HCT116 (cell line): ENCODE measurements around the gene ITSN1. TPM values are rescaled to one million over a fixed set of nuclear protein-coding genes. Genes with fewer than 3 reads are reported as not detected.

ENCODE experiments used
- ATAC-seq: fragments of 200-7000 bp; cut with Tn5 transposase; 2 replicates; pipeline ENCODE4 v1.9.1; 2020; ENCODE audit warnings: mild to moderate bottlenecking, moderate library complexity
- BruUV-seq: library from RNA; stranded (reverse); fragments of 400-500 nt; replicated peaks from 2 replicates; lab custom pipeline; 2021; lab: Mats Ljungman, UMichigan
- CTCF ChIA-PET: fragments of 300-600 bp; sonication (Branson Sonifier 250); formaldehyde crosslinking; loops from one replicate; lab custom pipeline; 2021; ENCODE audit warnings: antibody characterized with exemption; lab: Charles Lee
- POLR2A ChIA-PET: fragments of 300-600, 350-600 bp; sonication (Branson Sonifier 250); formaldehyde crosslinking; loops from one replicate; lab custom pipeline; 2021; ENCODE audit warnings: antibody characterized with exemption; lab: Charles Lee
- RAD21 ChIA-PET, 2 experiments: fragments of 300-600 bp; sonication (Branson Sonifier 250); formaldehyde crosslinking; loops; one replicate each; lab custom pipeline; 2023; ENCODE audit warnings: low total read pairs in 2 of 2; ENCODE audit not compliant: uncharacterized antibody in 2 of 2, unreplicated experiment in 2 of 2, low non-redundant PET in 1 of 2; lab: Charles Lee
- DNase-seq: peaks from one replicate; pipeline ENCODE4 v3.0.0-alpha.2; 2010; ENCODE audit warnings: low read depth, low spot score
- H2AFZ ChIP-seq: fragments of 200-600 bp; shearing (Covaris generic), sonication (generic); 2 replicates; pipeline ENCODE4 v1.6.1; 2017; ENCODE audit warnings: low read depth, mixed run types, mixed read lengths, antibody characterized with exemption, low read length; ENCODE audit not compliant: poor library complexity, severe bottlenecking
- H3K27ac ChIP-seq: 2 replicates; pipeline ENCODE4 v1.5.1; 2012; ENCODE audit warnings: low read depth, low read length
- H3K27me3 ChIP-seq: fragments of 200-600 bp; sonication (generic); 2 replicates; pipeline ENCODE4 v1.6.1; 2016; ENCODE audit warnings: mixed run types, low read length, mixed read lengths; ENCODE audit not compliant: insufficient read depth
- H3K36me3 ChIP-seq, 2 experiments: fragments of 200-500 bp in 1 of 2; fragments of 200-600 bp in 1 of 2; sonication (Bioruptor generic) in 1 of 2; sonication (generic) in 1 of 2; 2 replicates each; pipeline versions ENCODE4 v1.5.1 to v1.6.1; 2014 to 2016; ENCODE audit warnings: low read length in 2 of 2, inconsistent platforms in 1 of 2, mixed read lengths in 1 of 2, mixed run types in 1 of 2; ENCODE audit not compliant: insufficient read depth in 2 of 2, control insufficient read depth in 1 of 2
- H3K4me1 ChIP-seq, 2 experiments: fragments of 200-600 bp in 1 of 2; sonication (generic) in 1 of 2; 2 replicates each; pipeline versions ENCODE4 v1.5.1 to v1.6.1; 2012 to 2017; ENCODE audit warnings: low read length in 2 of 2, inconsistent platforms in 1 of 2, mild to moderate bottlenecking in 1 of 2, mixed read lengths in 1 of 2, mixed run types in 1 of 2, moderate library complexity in 1 of 2; ENCODE audit not compliant: insufficient read depth in 2 of 2, control insufficient read depth in 1 of 2
- H3K4me2 ChIP-seq: fragments of 200-600 bp; sonication (generic); 2 replicates; pipeline ENCODE4 v1.6.1; 2017; ENCODE audit warnings: mixed run types, low read length, mixed read lengths
- H3K4me3 ChIP-seq, 2 experiments: fragments of 200-600 bp in 1 of 2; sonication (generic) in 1 of 2; replicated peaks in 1 of 2; 2 replicates each; pipeline ENCODE4 v1.5.1; 2011 to 2016; ENCODE audit warnings: low read length in 2 of 2, control low read depth in 1 of 2, low read depth in 1 of 2, mild to moderate bottlenecking in 1 of 2, mixed read lengths in 1 of 2, mixed run types in 1 of 2
- H3K79me2 ChIP-seq: fragments of 200-600 bp; sonication (generic); 2 replicates; pipeline ENCODE4 v1.6.1; 2017; ENCODE audit warnings: mild to moderate bottlenecking, mixed run types, low read length, moderate library complexity, mixed read lengths; ENCODE audit not compliant: insufficient read depth
- H3K9ac ChIP-seq: fragments of 200-600 bp; sonication (generic); 2 replicates; pipeline ENCODE4 v1.6.1; 2016; ENCODE audit warnings: low read length, mixed read lengths
- H3K9me2 ChIP-seq: fragments of 200-600 bp; sonication (generic), shearing (Covaris generic); 2 replicates; pipeline ENCODE4 v1.6.1; 2017; ENCODE audit warnings: mixed run types, mild to moderate bottlenecking, moderate library complexity; ENCODE audit not compliant: insufficient read depth
- H3K9me3 ChIP-seq, 2 experiments: fragments of 200-500 bp in 1 of 2; fragments of 200-600 bp in 1 of 2; sonication (Bioruptor generic) in 1 of 2; sonication (generic) in 1 of 2; 2 replicates each; pipeline ENCODE4 v1.6.1; 2014 to 2017; ENCODE audit warnings: low read length in 2 of 2, mixed read lengths in 2 of 2, inconsistent platforms in 1 of 2, low read depth in 1 of 2, mild to moderate bottlenecking in 1 of 2, mixed run types in 1 of 2, moderate library complexity in 1 of 2; ENCODE audit not compliant: control insufficient read depth in 1 of 2, insufficient read depth in 1 of 2
- H4K20me1 ChIP-seq: fragments of 200-600 bp; sonication (generic), shearing (Covaris generic); 2 replicates; pipeline ENCODE4 v1.6.1; 2017; ENCODE audit warnings: mixed run types, mild to moderate bottlenecking, moderate library complexity; ENCODE audit not compliant: insufficient read depth
- ATF3 ChIP-seq: IDR thresholded peaks from 2 replicates; pipeline ENCODE4 v1.6.1; 2012
- CEBPB ChIP-seq: IDR thresholded peaks from 2 replicates; pipeline ENCODE4 v1.6.1; 2012; ENCODE audit warnings: low read depth
- CTCF ChIP-seq, 3 experiments: fragments of 200-600 bp in 1 of 3; sonication (generic) in 1 of 3; IDR thresholded peaks in 2 of 3; conservative IDR thresholded peaks in 1 of 3; 2 replicates each; pipeline ENCODE4 v1.5.1; 2012 to 2017; ENCODE audit warnings: low read depth in 2 of 3, low read length in 2 of 3, antibody characterized with exemption in 1 of 3, borderline replicate concordance in 1 of 3, control low read depth in 1 of 3, mild to moderate bottlenecking in 1 of 3, mixed read lengths in 1 of 3, mixed run types in 1 of 3, moderate library complexity in 1 of 3; ENCODE audit not compliant: insufficient read depth in 1 of 3
- EGR1 ChIP-seq: IDR thresholded peaks from 2 replicates; pipeline ENCODE4 v1.6.1; 2012; ENCODE audit warnings: low read depth
- ELF1 ChIP-seq: IDR thresholded peaks from 2 replicates; pipeline ENCODE4 v1.6.1; 2012; ENCODE audit warnings: low read depth, borderline replicate concordance
- EZH2 ChIP-seq: fragments of 200-600 bp; sonication (generic); IDR thresholded peaks from 2 replicates; pipeline ENCODE4 v1.6.1; 2017; ENCODE audit warnings: antibody characterized with exemption, mixed run types
- EZH2phosphoT487 ChIP-seq: fragments of 200-600 bp; IDR thresholded peaks from 2 replicates; pipeline ENCODE4 v1.6.1; 2018; ENCODE audit warnings: antibody characterized with exemption, borderline replicate concordance
- FOSL1 ChIP-seq: IDR thresholded peaks from 2 replicates; pipeline ENCODE4 v1.6.1; 2012; ENCODE audit warnings: low read depth
- JUND ChIP-seq: IDR thresholded peaks from 2 replicates; pipeline ENCODE4 v1.6.1; 2012
- MAX ChIP-seq: IDR thresholded peaks from 2 replicates; pipeline ENCODE4 v1.6.1; 2012
- POLR2A ChIP-seq: IDR thresholded peaks from 2 replicates; pipeline ENCODE4 v1.7.0; 2011; ENCODE audit warnings: borderline replicate concordance; ENCODE audit not compliant: insufficient read depth, insufficient read length; ENCODE audit errors: extremely low read depth
- POLR2AphosphoS5 ChIP-seq: IDR thresholded peaks from 2 replicates; pipeline ENCODE4 v1.6.1; 2011; ENCODE audit warnings: mild to moderate bottlenecking, low read depth, low read length, moderate library complexity
- RAD21 ChIP-seq: IDR thresholded peaks from 2 replicates; pipeline ENCODE4 v1.6.1; 2012; ENCODE audit warnings: low read depth, mild to moderate bottlenecking
- SIN3A ChIP-seq: IDR thresholded peaks from 2 replicates; pipeline ENCODE4 v1.6.1; 2012; ENCODE audit warnings: low read depth
- SP1 ChIP-seq: IDR thresholded peaks from 2 replicates; pipeline ENCODE4 v1.6.1; 2012; ENCODE audit warnings: low read depth
- SRF ChIP-seq: IDR thresholded peaks from 2 replicates; pipeline ENCODE4 v1.6.1; 2012; ENCODE audit warnings: low read depth
- TCF7L2 ChIP-seq: IDR thresholded peaks from 2 replicates; pipeline ENCODE4 v1.7.0; 2011; ENCODE audit warnings: borderline replicate concordance, inconsistent platforms; ENCODE audit not compliant: insufficient read depth, insufficient read length; ENCODE audit errors: extremely low read depth
- YY1 ChIP-seq: IDR thresholded peaks from 2 replicates; pipeline ENCODE4 v1.6.1; 2011; ENCODE audit warnings: low read length, low read depth, moderate library complexity, mild to moderate bottlenecking; ENCODE audit not compliant: insufficient replicate concordance; ENCODE audit errors: extremely low read depth
- ZBTB33 ChIP-seq: IDR thresholded peaks from 2 replicates; pipeline ENCODE4 v1.6.1; 2011; ENCODE audit warnings: mild to moderate bottlenecking, low read length, moderate library complexity; ENCODE audit not compliant: insufficient replicate concordance; ENCODE audit errors: extremely low read depth
- ZFX ChIP-seq: fragments of 450-650 bp; IDR thresholded peaks from 2 replicates; pipeline ENCODE4 v1.6.1; 2017
- ZNF274 ChIP-seq: fragments of 200-500 bp; sonication (Bioruptor generic); IDR thresholded peaks from 2 replicates; pipeline ENCODE4 v1.6.1; 2014; ENCODE audit warnings: mild to moderate bottlenecking, low read depth, low read length, inconsistent platforms
- intact Hi-C: fragments of 100-400 bp; cut with micrococcal nuclease; formaldehyde crosslinking; loops from 2 replicates; pipeline ENCODE4 v1.10.0; 2022
- total RNA-seq: library from RNA; stranded (reverse); gene quantifications from one replicate; pipeline ENCODE4 v1.2.1, GENCODE V29; 2021; ENCODE audit not compliant: unreplicated experiment

The ITSN1 gene
- total RNA-seq, 1 experiment from 2014 or later: 25.8 TPM

- Histone ChIP-seq H3K4me1 (peaks cover 51 to 69% of the 10 kb centered on the region in 2 experiments), H3K27ac (peak overlapping the region; percentile 62), H3K27me3 (no peaks in the 10 kb centered on the region), H3K4me3 (peak overlapping the region in 1 of 2 experiments; percentile 30; a peak in 2 of 4 replicates), H3K9me3 (no peaks in the 10 kb centered on the region), H3K36me3 (no peaks in the 10 kb centered on the region), H4K20me1 (no peaks in the 10 kb centered on the region), H3K9me2 (no peaks in the 10 kb centered on the region), H3K9ac (peak overlapping the region; percentile 38), H2AFZ (no peak overlapping the region), H3K4me2 (peak overlapping the region; percentile 61), H3K79me2 (peaks cover 70% of the 10 kb centered on the region)
- DNase-seq (peak; percentile 90), ATAC-seq (peak; percentile 88)
- intact Hi-C loops: no loop called here
- no TSS peak for BruUV-seq
- ChIA-PET CTCF (interaction anchor here (1.0 kb wide), 1 partner anchor 77 kb away, joined by 3 read pairs; no protein-coding TSS in a partner anchor), RAD21 (no interaction called here), POLR2A (no interaction called here)
- TF ChIP-seq EGR1 (no peak), ZBTB33 (no peak), ELF1 (no peak), TCF7L2 (no peak), ZNF274 (no peak), SP1 (peak; percentile 65), ZFX (no peak), POLR2AphosphoS5 (no peak; the same call in 1 of the 2 replicates), EZH2 (no peak), SRF (no peak), EZH2phosphoT487 (no peak), JUND (peak; percentile 79), RAD21 (no peak; the same call in 1 of the 2 replicates), ATF3 (no peak), MAX (no peak; the same call in 1 of the 2 replicates), CEBPB (peak; percentile 57), SIN3A (peak; percentile 65), YY1 (peak; percentile 63), POLR2A (no peak), FOSL1 (peak; percentile 80), CTCF (IDR thresholded peaks at IDR 0.05 in 2 of 3, conservative IDR thresholded peaks at IDR 0.05 in 1 of 3; ENCODE audit: borderline replicate concordance in 1 of 3, insufficient read depth in 1 of 3, low read depth in 2 of 3, low read length in 2 of 3) (no peak)
Observed at GRCh38 chr21:33682992-33683627, 40.8 kb downstream of the ITSN1 start.
